ENCODE data around the gene RASGRP4. TPM values are rescaled to one million over a fixed set of nuclear protein-coding genes. Genes with fewer than 3 reads are reported as not detected.
"Not testable (repeated sequence)": the region's sequence is repeated elsewhere in the genome, so short reads cannot be mapped to it uniquely, and the experiment has no call there.

Gene RASGRP4
- total RNA-seq, 2 donors from 2014 or later = 10.1 to 11.3 TPM

- Mint-ChIP-seq H3K9me3 (no peaks in the 10 kb centered on the region), H3K27ac (no peak overlapping the region), H3K4me1 (ENCODE audit: low read depth) (peaks cover 44% of the 10 kb centered on the region), H3K27me3 (ENCODE audit: low read depth) (no peaks in the 10 kb centered on the region), H3K36me3 (ENCODE audit: insufficient read depth in 2 of 2) (peaks cover 20 to 26% of the 10 kb centered on the region in 2 donors), H3K4me3 (peak overlapping the region; percentile 61 to 94)
- no peak for DNase-seq
- no peak for ATAC-seq (replicated peaks in 1 of 2)
Observed at GRCh38 chr19:38377052-38377451, 49.0 kb downstream of the RASGRP4 start.

DNA sequence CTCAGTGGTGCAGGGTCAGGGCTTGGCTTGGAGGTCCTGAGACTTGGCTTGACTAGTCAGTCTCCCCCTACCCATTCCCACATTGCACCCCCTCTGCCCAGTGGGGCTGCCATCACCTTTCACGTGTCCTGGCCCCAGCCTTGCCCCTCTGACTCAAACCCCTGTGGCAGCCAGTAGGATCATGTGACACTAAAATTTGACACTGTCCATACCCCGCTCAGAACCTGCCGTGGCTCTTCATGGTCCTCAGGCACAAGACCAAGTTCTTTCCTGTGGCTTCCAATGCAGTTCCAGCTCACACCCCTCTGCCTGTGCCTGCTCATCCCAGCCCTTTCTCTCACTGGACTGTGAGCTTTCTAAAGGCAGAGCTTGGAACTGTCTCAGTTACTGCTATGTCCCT, 49.4 kb downstream of the RASGRP4 start:
- DNase-seq = no peak
- Mint-ChIP-seq H3K4me3 (peak overlapping the region; percentile 61 to 94), H3K36me3 (ENCODE audit: insufficient read depth in 2 of 2) (peaks cover 19 to 24% of the 10 kb centered on the region in 2 donors), H3K27me3 (ENCODE audit: low read depth) (no peaks in the 10 kb centered on the region), H3K27ac (peak overlapping the region; percentile 83), H3K9me3 (no peaks in the 10 kb centered on the region), H3K4me1 (ENCODE audit: low read depth) (peaks cover 44% of the 10 kb centered on the region)
- ATAC-seq (replicated peaks in 1 of 2) = no peak

DNA sequence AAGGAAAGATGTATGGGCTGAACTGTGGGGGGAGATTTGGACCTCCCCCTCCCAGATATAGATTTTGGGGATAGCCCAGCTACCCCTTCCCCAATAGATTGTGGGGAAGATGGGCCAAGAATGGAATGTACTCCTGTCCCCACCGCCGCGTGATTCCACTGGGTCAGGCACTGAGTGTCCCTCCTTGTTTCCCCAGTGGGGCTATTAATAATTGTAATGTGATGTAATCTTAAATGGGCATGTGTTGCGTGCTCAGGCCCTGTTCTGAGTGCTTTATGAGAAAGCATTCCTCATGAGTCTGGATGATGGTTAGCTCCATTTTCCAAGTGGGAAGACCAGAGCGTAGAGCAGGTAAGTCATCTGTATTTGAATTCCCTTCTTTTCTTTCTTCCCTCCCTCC, 50.3 kb downstream of the RASGRP4 start:
- Mint-ChIP-seq H3K4me1 (ENCODE audit: low read depth) (peaks cover 44% of the 10 kb centered on the region), H3K27ac (peak overlapping the region; percentile 99), H3K36me3 (ENCODE audit: insufficient read depth in 2 of 2) (peaks cover 18 to 23% of the 10 kb centered on the region in 2 donors), H3K9me3 (no peaks in the 10 kb centered on the region), H3K27me3 (ENCODE audit: low read depth) (no peaks in the 10 kb centered on the region), H3K4me3 (peak overlapping the region; percentile 94 to 96)
- ATAC-seq (replicated peaks in 1 of 2) (no peak), DNase-seq (no peak)

GRCh38 chr19:38375098-38375493, 50.9 kb downstream of the RASGRP4 start:
- H3K4me1 Mint-ChIP-seq (ENCODE audit: low read depth) = peaks cover 44% of the 10 kb centered on the region
- no peak for DNase-seq
- no peaks in the 10 kb centered on the region for H3K27me3 Mint-ChIP-seq (ENCODE audit: low read depth)
- no peaks in the 10 kb centered on the region for H3K9me3 Mint-ChIP-seq
- peak overlapping the region; percentile 94 to 96 for H3K4me3 Mint-ChIP-seq
- ATAC-seq (replicated peaks in 1 of 2) = peak in 1 of 2 donors; percentile 0
- H3K27ac Mint-ChIP-seq = peak overlapping the region; percentile 99
- peaks cover 15 to 20% of the 10 kb centered on the region in 2 donors for H3K36me3 Mint-ChIP-seq (ENCODE audit: insufficient read depth in 2 of 2)

DNA sequence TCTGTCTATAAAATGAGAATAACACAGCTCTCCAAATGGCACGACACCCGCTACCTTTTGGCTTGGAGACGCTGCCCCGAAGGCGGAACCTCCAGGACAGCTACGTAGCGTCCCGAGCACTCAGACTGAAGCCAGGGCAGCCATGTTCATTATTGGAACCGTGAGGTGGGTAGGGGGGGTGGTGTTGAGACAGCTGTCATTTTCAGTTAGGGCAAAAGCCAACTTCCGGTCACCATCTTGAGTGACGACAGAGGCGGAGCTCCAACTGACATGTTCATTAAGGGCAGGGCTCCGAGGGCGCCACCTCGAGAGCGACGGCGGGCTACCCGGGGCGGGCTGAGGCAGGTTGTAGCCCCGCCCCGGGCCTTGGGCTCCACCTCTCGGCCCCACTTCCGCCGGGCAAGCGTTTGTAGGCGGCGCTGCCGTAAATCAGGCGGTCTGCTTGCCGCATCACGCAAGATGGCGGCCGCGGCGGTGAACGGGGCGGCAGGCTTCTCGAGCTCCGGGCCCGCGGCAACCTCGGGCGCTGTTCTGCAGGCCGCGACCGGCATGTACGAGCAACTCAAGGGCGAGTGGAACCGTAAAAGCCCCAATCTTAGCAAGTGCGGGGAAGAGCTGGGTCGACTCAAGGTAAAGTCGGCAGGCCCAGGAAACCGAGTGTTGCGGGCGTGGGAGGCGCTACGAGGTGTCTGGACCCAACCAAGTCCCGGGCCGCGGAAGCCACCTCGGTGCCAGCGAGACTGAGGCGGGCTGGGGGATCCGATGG, 51.5 kb downstream of the RASGRP4 start, which contains the start of gene PSMD8:
Gene PSMD8, plus strand, starts transcription at position 240 of the 766 bp plus-strand sequence. Its CDS starts 31 bp downstream, at position 271.
- Mint-ChIP-seq H3K4me3 (peak within 1 kb of the TSS; percentile 94 to 96), H3K27ac (peak within 1 kb of the TSS; percentile 99), H3K36me3 (ENCODE audit: insufficient read depth in 2 of 2) (peaks cover 14 to 19% of the 10 kb centered on the region in 2 donors), H3K4me1 (ENCODE audit: low read depth) (peaks cover 43% of the 10 kb centered on the region), H3K27me3 (ENCODE audit: low read depth) (no peaks in the 10 kb centered on the region), H3K9me3 (no peaks in the 10 kb centered on the region)
- ATAC-seq (replicated peaks in 1 of 2) = peak; percentile 98
- DNase-seq = peak; percentile 99

- Mint-ChIP-seq H3K36me3 (ENCODE audit: insufficient read depth in 2 of 2) (peaks cover 12 to 15% of the 10 kb centered on the region in 2 donors), H3K27ac (peak overlapping the region; percentile 49), H3K4me3 (peak overlapping the region; percentile 94 to 96), H3K27me3 (ENCODE audit: low read depth) (no peaks in the 10 kb centered on the region), H3K4me1 (ENCODE audit: low read depth) (peaks cover 37% of the 10 kb centered on the region), H3K9me3 (no peaks in the 10 kb centered on the region)
- no peak for ATAC-seq (replicated peaks in 1 of 2)
- DNase-seq = no peak
Observed at GRCh38 chr19:38373907-38374331, 52.1 kb downstream of the RASGRP4 start.

- no peak for ATAC-seq (replicated peaks in 1 of 2)
- H3K36me3 Mint-ChIP-seq (ENCODE audit: insufficient read depth in 2 of 2) = peaks cover 7 to 8% of the 10 kb centered on the region in 2 donors
Observed at GRCh38 chr19:38371081-38371480, 54.9 kb downstream of the RASGRP4 start.

DNA sequence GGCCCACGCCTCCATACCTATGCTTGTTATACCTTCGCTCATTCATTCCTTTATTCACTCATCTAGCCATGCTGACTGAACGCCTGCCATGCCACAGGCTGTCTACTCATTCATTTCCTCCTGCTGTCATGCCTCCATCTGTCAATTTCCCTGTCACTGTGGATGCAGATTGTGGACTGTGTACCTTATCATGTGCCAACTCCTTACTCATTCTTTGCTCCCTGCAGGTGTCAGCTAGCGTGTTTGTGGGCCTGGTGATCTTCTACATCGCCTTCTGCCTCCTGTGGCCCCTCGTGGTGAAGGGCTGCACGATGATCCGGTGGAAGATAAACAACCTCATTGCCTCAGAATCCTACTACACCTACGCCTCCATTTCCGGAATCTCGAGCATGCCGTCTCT, 55.7 kb downstream of the RASGRP4 start:
- H3K27ac Mint-ChIP-seq = no peak overlapping the region
- DNase-seq (no peak), ATAC-seq (replicated peaks in 1 of 2) (no peak)
- peaks cover 11% of the 10 kb centered on the region for H3K4me1 Mint-ChIP-seq (ENCODE audit: low read depth)
- peaks cover 7% of the 10 kb centered on the region for H3K27me3 Mint-ChIP-seq (ENCODE audit: low read depth)
- no peaks in the 10 kb centered on the region for H3K9me3 Mint-ChIP-seq
- H3K36me3 Mint-ChIP-seq (ENCODE audit: insufficient read depth in 2 of 2) = peaks cover 6 to 7% of the 10 kb centered on the region in 2 donors
- no peak overlapping the region for H3K4me3 Mint-ChIP-seq

More at GRCh38 chr19:38371081-38371480, 54.9 kb downstream of the RASGRP4 start:
- DNase-seq = no peak
- Mint-ChIP-seq H3K4me1 (ENCODE audit: low read depth) (peaks cover 18% of the 10 kb centered on the region), H3K4me3 (no peak overlapping the region), H3K9me3 (no peaks in the 10 kb centered on the region), H3K27me3 (ENCODE audit: low read depth) (peaks cover 4% of the 10 kb centered on the region), H3K27ac (no peak overlapping the region)

DNA sequence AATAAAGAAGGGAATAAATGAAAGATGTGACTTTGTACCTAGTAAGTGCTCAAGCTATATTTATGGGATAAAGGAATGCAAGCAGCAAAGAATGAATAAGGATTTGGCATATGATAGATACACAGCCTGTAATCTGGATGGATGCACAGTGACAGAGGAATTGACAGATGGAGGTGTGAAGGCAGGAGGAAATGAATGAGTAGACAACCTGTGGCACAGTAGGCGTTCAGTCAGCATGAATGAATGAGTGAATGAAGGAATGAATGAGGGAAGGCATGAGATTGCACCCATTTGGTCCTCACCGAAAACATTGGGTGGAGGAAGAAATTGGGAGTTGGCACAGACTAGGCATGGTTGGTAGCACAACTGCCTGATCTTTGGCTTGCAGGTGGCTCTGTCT, 56.4 kb downstream of the RASGRP4 start:
- Mint-ChIP-seq H3K4me3 (no peak overlapping the region), H3K27me3 (ENCODE audit: low read depth) (peaks cover 7% of the 10 kb centered on the region)
- no peak for ATAC-seq (replicated peaks in 1 of 2)

DNA sequence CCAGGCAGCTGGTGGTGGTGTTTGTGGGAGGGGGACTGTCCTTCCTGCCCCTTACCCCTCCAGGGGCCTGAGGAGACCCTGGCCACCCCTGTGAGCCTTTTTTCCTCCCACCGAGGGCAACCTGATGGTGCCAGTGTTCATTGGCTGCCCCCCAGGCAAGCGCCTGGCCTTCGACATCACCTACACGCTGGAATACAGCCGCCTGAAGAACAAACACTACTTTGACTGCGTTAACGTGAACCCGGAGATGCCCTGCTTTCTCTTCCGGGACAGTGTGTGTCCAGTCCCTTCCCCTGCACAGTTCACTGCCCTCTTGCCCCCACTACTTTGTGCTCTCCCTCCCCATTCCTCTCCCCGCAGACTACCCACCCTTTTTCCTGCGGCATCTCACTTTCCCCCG, 59.0 kb downstream of the RASGRP4 start:
- H3K36me3 Mint-ChIP-seq (ENCODE audit: insufficient read depth in 2 of 2) = no peaks in the 10 kb centered on the region
- no peak for DNase-seq
- peaks cover 10% of the 10 kb centered on the region for H3K4me1 Mint-ChIP-seq (ENCODE audit: low read depth)
- H3K9me3 Mint-ChIP-seq = no peaks in the 10 kb centered on the region
- peaks cover 7% of the 10 kb centered on the region for H3K27me3 Mint-ChIP-seq (ENCODE audit: low read depth)
- no peak for ATAC-seq (replicated peaks in 1 of 2)
- no peak overlapping the region for H3K27ac Mint-ChIP-seq
- no peak overlapping the region for H3K4me3 Mint-ChIP-seq

More for the DNA sequence above, 56.4 kb downstream of the RASGRP4 start:
- DNase-seq = no peak
- no peaks in the 10 kb centered on the region for H3K9me3 Mint-ChIP-seq
- H3K36me3 Mint-ChIP-seq (ENCODE audit: insufficient read depth in 2 of 2) = peaks cover 0 to under 1% of the 10 kb centered on the region in 2 donors
- peaks cover 3% of the 10 kb centered on the region for H3K4me1 Mint-ChIP-seq (ENCODE audit: low read depth)
- no peak overlapping the region for H3K27ac Mint-ChIP-seq

DNA sequence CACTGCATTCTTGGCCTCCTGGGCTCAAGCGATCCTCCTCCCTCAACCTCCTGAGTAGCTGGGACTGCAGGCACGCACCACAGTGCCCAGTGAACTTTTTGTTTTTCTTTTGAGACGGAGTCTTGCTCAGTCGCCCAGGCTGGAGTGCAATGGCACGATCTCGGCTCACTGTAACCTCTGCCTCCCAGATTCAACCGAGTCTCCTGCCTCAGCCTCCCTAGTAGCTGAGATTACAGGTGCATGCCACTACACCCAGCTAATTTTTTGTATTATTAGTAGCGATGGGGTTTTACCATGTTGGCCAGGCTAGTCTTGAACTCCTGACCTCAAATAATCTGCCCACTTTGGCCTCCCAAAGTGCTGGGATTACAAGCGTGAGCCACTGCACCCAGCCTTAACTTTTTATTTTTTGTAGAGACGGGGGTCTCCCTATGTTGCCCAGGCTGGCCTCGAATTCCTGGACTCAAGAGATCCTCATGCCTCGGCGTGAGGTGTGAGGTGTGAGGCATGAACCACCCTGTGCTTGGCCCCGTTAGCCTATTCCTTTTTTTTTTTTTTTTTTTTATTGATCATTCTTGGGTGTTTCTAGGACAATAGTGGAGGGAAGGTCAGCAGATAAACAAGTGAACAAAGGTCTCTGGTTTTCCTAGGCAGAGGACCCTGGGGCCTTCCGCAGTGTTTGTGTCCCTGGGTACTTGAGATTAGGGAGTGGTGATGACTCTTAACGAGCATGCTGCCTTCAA, 62.9 kb downstream of the RASGRP4 start:
- Mint-ChIP-seq H3K4me1 (ENCODE audit: low read depth) (peaks cover 23% of the 10 kb centered on the region), H3K27me3 (ENCODE audit: low read depth) (peaks cover 30% of the 10 kb centered on the region), H3K4me3 (peak overlapping the region; percentile 86 to 93)
- DNase-seq; ATAC-seq (replicated peaks in 1 of 2); H3K27ac Mint-ChIP-seq; H3K36me3 Mint-ChIP-seq (ENCODE audit: insufficient read depth in 2 of 2); H3K9me3 Mint-ChIP-seq: not testable (repeated sequence)

DNA sequence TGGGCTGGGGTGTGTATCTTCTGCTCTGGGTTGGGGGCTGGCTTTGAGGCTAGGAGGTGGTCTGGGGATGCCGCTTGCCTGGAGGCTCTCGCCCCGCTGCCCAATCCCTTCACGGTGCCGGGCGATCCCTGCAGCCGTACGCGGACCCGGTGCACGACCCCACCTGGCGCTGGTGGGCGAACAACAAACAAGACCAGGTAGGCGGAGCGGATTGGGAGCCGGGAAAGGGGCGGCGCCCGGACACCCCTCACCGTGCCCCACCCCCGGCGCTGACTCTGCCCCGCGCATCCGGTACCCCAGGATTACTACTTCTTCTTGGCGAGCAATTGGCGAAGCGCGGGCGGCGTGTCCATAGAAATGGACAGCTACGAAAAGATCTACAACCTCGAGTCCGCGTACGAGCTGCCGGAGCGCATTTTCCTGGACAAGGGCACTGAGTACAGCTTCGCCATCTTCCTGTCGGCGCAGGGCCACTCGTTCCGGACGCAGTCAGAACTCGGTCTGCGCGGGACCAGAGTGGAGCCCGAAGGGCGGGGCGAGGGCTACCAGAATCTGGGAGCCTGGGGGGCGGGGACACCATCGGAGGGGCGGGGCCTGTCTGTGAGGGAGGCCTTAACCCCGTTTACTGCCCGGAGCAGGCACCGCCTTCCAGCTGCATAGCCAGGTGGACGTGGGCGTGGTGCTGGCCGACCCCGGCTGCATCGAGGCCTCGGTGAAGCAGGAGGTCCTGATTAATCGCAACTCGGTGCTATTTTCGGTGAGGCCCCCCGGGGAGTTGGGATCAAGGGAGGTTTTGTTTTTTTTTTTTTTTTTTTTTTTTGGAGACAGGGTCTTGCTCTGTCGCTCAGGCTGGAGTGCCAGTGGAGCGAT, 63.7 kb downstream of the RASGRP4 start:
- peak overlapping the region; percentile 86 to 93 for H3K4me3 Mint-ChIP-seq
- H3K27ac Mint-ChIP-seq = no peak overlapping the region
- peak; percentile 76 to 81 for ATAC-seq (replicated peaks in 1 of 2)
- H3K4me1 Mint-ChIP-seq (ENCODE audit: low read depth) = peaks cover 23% of the 10 kb centered on the region
- H3K27me3 Mint-ChIP-seq (ENCODE audit: low read depth) = peaks cover 30% of the 10 kb centered on the region
- no peaks in the 10 kb centered on the region for H3K9me3 Mint-ChIP-seq
- no peaks in the 10 kb centered on the region for H3K36me3 Mint-ChIP-seq (ENCODE audit: insufficient read depth in 2 of 2)
- peak; percentile 89 to 90 for DNase-seq
